Activated CD4-positive, CD25-positive, alpha-beta regulatory T cell treated with anti-CD3 and anti-CD28 coated beads, Interleukin-2, amount 50 U/mL, for 24 hours (primary cell): ENCODE measurements around the gene ABHD12.

ENCODE experiments used
- ATAC-seq, 2 donors: fragments of 150-1000 bp; cut with Tn5 transposase; one replicate each; pipeline ENCODE4 v1.10.0; 2021; ENCODE audit warnings: mild to moderate bottlenecking in 1 of 2, moderate library complexity in 1 of 2

The ABHD12 gene

GRCh38 chr20:25254571-25254970, 136.1 kb downstream of the ABHD12 start:
- no peak for ATAC-seq

GRCh38 chr20:25253606-25254275, 136.9 kb downstream of the ABHD12 start:
- ATAC-seq, result no peak

GRCh38 chr20:25252686-25253421, 137.8 kb downstream of the ABHD12 start:
- ATAC-seq, result no peak

GRCh38 chr20:25252230-25252651, 138.4 kb downstream of the ABHD12 start:
- no peak for ATAC-seq

GRCh38 chr20:25251558-25251957, 139.1 kb downstream of the ABHD12 start:
- ATAC-seq, result no peak

- no peak for ATAC-seq
Observed at GRCh38 chr20:25251019-25251418, 139.6 kb downstream of the ABHD12 start.

- no peak for ATAC-seq
Observed at GRCh38 chr20:25250508-25250907, 140.1 kb downstream of the ABHD12 start.
